Measurements from ENCODE around the gene NOPCHAP1.

NOPCHAP1 gene

GRCh38 chr12:104958001-104958804, 27.9 kb upstream of the NOPCHAP1 start, which contains the start of gene SLC41A2:
Gene SLC41A2 (minus strand): TSS chr12:104958290. CDS start chr12:104928527, 29,763 bp downstream.
- DNase-seq (ENCODE audit: low spot score), result peak; percentile 97
- TF ChIP-seq CTCF (IDR thresholded peaks at IDR 0.05; ENCODE audit: extremely low read depth, missing control alignments), result no peak

GRCh38 chr12:104958805-104959334, 27.2 kb upstream of the NOPCHAP1 start:
- no peak for DNase-seq (ENCODE audit: low spot score)
- no peak for TF ChIP-seq CTCF (IDR thresholded peaks at IDR 0.05; ENCODE audit: extremely low read depth, missing control alignments)

DNA sequence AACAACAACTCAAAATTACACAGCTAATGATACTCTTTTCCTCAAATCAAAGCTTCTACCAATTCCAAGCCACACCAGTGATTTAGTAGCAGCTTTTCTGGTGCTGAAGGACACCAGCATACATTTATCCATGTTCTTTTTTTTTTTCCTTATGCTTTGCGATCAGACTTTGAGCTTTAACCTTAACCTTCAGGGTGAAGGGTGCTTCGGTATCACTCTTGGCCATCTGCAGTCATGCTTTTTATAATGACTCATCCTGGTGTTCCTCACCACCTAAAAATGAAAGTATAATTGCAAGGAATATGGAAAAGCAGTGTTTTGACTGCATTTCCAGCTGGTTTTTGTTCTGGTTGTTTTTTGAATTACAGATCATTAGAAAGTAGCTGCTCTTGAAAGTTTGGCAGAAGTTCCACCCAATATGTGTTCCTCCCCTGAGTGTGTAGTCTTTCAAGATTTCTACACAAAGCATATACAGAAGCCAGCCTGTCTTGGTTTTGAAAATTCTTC, 26.7 kb upstream of the NOPCHAP1 start:
- DNase-seq (ENCODE audit: low spot score), result no peak
- no peak for TF ChIP-seq CTCF (IDR thresholded peaks at IDR 0.05; ENCODE audit: extremely low read depth, missing control alignments)

DNA sequence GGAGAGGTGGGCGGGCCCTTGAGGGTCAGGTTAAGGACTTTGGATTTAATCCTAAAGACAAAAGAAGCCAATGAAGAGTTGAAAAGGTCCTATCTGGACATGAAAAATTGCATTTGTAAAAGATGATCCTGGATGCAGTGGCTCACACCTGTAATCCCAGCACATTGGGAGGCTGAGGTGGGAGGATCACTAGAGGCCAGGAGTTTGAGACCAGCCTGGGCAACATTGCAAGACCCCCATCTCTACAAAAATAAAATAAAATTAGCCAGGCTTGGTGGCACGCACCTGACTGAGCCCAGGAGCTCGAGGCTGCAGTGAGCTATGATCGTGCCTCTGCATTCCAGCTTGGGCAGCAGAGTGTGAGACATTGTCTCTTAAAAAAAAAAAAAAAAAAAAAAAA, 25.7 kb upstream of the NOPCHAP1 start:
- DNase-seq (ENCODE audit: low spot score), result no peak
- no peak for TF ChIP-seq CTCF (IDR thresholded peaks at IDR 0.05; ENCODE audit: extremely low read depth, missing control alignments)

GRCh38 chr12:104963757-104964156, 22.4 kb upstream of the NOPCHAP1 start:
- DNase-seq (ENCODE audit: low spot score), result no peak
- TF ChIP-seq CTCF (IDR thresholded peaks at IDR 0.05; ENCODE audit: extremely low read depth, missing control alignments), result no peak

DNA sequence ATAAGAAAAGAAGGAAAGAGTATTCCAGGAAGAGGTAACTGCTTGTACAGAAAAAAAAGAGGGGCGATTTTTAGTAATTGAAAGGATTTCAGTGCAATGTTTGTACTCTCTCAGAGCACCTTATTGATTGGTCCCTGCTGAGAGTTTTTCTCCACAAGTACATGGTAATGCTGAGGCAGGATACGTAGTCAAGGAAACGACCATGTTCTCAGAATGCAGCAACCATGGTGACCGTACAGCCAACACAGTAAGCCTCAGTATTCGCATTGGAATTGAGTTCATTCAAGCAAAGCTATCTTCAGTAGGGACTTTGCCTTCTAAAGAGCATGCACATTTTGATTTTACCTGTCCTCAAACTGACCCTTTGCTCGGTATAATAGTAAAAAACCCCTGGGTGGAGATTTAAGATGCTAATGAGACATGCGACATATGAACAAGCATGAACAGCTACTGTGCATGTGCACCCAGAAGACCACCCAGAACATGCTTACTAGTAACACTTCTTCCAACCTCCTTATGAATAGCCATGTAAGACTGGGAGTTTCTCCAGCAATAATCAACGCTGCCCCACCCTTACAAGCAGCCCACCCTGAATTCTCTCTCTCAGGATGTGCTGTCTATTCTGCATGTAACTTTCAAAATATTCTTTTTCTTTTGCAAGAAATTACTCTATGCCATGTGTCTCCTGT, 21.8 kb upstream of the NOPCHAP1 start:
- TF ChIP-seq CTCF (IDR thresholded peaks at IDR 0.05; ENCODE audit: extremely low read depth, missing control alignments), result no peak

GRCh38 chr12:104964856-104965205, 21.3 kb upstream of the NOPCHAP1 start:
- TF ChIP-seq CTCF (IDR thresholded peaks at IDR 0.05; ENCODE audit: extremely low read depth, missing control alignments), result no peak
- DNase-seq (ENCODE audit: low spot score), result no peak

More for the DNA sequence above, 21.8 kb upstream of the NOPCHAP1 start:
- no peak for DNase-seq (ENCODE audit: low spot score)
